GM19240 (cell line): ENCODE results near the gene TLE7.

Source experiments
- DNase-seq: peaks from one replicate; pipeline ENCODE4 v3.0.0; 2011; ENCODE audit warnings: low spot score; ENCODE audit not compliant: insufficient read length

Gene TLE7

DNA sequence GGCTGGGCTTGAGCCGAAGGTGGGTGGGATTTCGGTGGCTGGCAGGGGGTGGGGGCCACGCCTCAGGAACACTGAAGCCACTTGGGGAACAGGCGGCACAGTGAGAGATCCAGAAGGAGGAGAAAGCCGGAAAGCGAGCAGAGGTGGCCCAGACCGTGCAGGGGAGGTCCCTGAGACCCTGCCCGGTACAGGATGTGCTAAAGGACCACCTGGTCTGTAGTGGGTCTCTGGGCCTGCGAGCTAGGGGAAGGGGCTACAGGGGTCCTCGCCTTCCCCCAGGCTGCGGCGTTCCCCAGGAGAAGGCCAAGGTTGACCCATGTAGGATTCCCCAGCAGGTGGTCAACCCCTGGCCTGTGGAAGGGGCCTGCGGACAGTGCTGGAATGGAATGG, at the start of gene TLE7:
TSS of gene TLE7 (minus strand) at position 4 of the 390 bp plus-strand sequence. CDS start 8,730 bp downstream, outside the sequence.
- DNase-seq: no peak

DNA sequence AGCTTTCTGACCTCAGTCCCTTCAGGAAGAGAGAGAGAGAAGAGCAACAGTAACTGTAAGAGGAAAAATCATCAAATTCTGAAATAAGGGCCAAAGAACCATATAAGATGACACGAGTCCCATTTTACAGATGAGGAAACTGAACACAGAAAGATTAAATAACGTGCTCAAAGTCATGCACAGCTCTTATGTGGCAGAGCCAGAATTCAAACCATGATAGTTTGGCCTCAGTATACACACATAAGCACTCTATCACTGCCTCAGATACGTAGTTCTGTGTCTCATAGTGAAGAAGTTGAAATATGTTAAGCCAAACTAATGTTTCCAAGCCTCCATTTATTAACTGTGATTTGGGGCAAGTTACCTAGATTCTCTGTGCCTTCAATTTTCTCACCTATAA, 49.2 kb upstream of the TLE7 start:
- no peak for DNase-seq

DNA sequence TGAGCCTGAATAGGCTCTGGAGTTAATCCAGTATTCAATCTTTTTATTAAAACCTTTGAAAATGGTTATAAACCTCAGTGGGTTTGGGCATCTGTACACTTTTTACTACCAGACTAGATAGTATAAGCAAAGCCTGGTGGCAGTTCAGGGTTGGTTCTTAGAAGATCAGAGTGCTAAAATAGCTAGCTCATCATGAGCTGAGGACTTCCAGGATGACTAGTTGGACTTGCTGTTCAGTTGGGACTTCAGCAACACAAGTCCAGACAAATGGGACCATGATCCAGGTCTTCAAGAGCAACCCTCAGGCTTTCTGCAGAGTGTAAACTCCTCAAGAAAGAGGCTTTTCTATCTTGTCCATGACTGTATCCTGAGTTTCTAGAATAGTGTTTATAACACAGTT, 48.5 kb upstream of the TLE7 start:
- DNase-seq: no peak

DNA sequence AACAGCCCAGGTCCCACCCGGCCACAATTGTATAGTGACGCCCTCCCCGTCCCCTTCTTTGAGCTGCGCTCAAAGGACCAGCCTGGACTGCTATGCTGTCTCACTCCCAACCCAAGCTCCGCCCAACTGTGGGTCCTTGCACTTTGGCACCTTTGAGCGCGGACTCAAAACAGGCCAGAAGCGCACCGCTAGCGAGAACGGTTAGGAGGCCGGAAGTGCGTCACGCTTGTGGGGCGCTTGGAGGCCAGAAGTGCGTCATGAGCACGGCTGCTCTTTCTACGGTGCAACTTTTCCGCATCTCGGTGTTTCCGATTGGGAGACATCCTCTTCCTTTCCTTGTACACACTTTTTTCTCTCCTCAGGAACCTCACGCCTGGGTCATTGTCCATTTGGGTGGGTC, 47.3 kb upstream of the TLE7 start, which contains the start of gene ZNF19:
TSS of gene ZNF19 (minus strand) at position 203 of the 400 bp plus-strand sequence. CDS start 7,210 bp downstream, outside the sequence.
- no peak for DNase-seq

DNA sequence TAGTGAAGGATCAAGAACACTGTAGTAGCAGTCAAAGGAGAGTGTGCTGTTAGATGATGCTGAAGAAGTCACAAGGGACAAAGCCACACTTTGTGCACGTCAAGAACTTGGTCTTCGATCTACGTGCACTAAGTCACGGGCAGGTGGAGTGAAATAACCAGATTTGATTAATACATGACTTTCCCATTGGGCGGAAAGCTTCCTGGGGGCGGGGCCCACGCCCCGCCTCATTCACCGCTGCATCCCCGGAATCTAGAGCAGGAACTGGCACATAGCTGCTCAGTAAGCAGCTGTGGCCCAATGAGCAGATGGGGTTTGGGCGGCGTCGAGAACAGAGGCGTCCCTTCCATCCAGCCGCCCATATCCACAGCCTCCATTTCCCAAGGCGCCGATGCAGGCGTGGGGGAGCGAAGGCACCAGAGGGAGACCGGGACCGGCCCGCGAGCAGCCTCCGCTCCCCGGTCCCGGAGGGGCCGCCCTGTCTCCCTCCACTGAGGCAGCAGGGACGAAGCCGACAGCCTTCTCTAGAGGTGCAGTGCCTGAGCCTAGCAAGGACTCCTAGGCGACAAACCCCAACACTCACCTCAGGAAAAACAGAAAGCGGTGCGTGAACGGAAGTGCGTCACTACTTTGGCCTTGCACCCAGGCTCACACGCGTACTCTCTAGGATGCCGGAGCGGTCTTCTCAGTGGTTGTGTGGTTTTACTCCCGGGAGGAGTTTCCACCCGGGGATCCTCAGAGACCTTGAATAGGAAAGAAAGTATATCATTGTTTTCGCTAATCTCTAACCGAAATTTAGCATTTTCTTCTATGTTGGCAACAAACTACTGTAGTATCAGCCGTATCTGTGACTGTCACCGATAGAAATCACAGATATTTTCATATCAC, 42.4 kb upstream of the TLE7 start:
- peak; percentile 53 for DNase-seq

DNA sequence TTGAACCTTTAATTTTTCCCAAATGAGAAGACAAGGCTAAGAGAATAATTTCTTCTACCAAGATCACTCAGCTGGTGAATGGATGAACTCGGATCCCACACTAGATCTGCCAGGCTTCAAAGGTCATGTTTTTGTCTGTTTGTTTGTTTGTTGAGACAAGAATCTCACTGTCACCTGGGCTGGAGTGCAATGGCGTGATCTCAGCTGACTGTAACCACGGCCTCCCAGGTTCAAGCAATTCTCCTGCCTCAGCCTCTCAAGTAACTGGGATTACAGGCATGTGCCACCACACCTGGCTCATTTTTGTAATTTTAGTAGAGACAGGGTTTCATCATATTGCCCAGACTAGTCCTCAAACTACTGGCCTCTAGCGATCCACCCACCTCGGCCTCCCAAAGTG, 40.7 kb upstream of the TLE7 start:
- DNase-seq: no peak

DNA sequence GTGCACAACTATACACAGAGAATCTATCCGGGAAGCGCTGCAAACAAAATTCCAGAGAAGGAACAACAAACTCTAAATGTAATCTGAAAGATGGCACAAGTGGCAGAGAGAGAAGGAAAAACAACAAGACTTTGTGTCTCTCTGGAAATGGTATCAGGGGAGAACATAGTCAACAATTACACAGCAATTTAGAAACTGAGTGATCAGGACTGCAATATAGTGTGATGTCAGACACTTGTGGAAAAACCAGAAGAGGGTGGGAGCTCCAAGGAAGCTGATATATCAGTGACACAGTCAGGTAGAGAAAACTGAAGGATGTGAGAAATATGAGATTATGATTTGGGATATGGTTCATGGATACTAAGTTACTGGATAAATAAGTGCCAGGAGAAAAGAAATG, 39.1 kb upstream of the TLE7 start:
- no peak for DNase-seq

DNA sequence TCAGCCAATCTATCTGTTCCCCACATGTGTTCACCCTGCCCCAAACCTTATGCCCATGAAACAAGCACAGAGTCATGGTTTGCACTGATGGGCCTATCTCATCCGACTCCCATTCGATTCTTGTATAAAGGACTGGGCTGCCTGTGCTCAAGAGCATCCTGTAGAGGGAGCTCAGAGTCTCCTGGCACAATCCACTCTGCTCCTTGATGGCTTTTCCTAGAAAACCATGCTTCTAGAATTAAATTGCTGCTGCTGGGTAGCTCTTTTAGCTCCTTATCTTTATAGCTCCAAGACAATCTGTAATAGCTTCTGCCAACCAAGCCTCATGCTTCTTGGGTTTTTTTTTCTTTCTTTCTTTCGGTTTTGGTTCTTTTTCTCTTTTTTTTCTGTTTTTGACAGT, 37.6 kb upstream of the TLE7 start:
- no peak for DNase-seq

DNA sequence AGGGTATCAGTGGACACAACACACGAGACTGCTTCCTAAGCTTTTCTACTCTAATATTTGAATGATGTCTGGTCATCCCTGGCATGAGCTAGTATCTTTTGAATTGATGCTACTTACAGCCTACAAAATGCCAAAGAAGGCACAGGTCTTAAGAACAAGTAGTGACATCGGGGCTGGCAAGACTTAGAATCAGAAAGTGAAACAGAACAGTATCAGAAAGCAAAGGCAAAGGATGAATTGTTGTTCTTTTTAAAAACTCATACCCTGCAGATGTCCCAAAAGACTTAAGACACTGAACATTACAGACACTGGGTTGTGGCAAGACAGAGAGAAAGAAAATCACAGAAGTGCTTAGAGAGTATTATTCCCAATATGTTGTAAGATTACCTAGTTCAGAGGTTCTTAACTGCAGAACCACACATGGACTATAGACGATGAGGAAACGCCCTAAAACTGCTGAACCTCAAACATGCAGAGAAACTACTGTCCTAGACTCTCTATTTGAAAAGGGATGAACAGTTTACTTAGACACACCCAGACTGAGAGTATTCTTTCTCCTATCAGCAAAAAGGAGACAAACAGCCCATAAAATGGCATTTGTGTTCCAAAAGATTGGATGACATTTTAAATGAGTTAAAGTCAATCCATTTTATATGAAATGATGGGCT, 34.7 kb upstream of the TLE7 start:
- DNase-seq: no peak

DNA sequence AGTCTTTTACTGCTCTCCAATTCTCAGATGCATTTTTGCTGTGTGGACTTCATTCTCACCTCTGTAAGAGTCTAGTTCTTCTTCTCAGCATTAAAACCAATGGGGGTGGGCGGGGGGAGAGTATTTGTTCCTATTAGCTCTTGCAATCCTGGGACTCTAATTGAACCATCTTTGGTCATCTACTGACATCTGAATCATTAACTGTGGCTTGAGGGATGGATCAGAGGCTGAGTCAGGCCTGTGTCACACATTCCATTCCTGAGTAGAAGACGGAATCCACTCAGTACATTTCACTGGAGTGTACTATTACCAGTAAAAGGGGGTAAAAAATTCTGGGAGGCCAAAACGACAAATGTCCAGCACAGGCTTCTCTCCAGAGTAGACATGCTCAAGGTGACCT, 33.0 kb upstream of the TLE7 start:
- no peak for DNase-seq

DNA sequence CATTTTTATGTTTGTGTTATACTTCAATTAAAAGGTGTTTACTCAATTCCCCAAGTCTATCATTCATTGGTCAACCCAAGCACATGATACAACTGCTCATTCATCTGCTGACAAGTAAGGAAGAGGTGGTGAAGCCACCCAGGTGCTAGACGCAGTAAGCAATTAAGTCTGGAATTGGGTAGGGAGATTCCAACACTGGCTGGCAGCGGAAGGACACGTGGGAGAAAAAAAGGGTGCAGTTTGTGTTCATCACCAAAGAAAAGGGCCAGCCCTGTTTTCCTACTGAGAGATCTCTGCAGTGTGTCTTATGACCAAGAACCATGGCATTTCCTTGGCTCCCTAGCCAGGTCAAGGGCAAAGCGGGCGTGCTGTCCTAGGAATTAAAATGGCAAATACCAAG, 32.0 kb upstream of the TLE7 start:
- DNase-seq: no peak

DNA sequence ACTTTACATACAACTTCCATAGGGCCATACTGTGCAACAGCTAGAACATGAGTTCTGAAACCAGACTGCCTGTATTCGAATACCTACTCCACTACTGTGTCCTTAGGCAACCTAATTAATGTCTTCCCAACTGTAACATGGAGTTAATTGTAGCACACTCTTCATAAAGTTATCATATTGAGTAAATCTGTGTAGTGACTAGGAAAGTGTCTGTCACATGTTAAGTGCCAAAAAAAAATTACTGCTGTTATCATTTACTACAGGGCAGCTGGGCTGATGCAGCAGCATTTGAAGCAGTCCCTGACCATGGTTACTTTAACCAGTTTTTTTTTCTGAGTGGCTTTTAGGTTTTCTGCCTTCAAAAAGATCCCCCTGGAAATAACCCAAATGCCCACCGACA, 31.1 kb upstream of the TLE7 start:
- no peak for DNase-seq

DNA sequence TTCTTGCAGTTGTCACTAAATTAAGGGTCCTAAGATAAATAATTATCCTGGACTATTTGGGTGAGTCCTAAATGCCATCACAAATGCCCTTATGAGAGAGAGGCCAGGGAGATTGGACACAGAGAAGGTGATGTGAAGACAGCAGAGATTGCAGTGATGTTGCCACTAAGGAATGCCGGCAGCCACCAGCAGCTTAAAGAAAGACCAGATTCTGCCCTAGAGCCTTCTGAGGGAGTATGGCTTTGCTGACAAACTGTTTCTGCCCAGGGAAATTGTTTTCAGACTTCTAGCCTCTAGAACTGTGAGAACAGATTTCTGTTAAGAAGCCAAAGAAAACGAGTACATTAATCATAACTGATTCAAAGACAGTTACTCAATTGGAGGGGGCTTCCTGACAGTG, 30.2 kb upstream of the TLE7 start:
- no peak for DNase-seq

DNA sequence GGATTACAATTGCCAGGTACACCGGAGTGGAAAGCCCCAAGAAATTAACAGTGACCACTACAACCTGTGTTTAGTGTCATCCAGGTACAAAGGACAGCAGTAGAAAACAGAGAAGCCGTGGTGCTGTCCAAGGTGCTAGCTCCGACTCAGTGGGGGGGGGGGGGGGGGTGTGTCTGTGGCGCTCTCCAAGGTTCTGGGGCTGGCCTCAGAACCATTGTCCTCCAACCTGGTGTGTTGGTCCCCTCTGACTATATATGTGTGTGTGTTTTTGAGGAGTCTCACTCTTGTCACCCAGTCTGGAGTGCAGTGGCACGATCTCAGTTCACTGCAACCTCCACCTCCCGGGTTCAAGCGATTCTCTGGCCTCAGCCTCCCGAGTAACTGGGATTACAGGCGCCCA, 26.0 kb upstream of the TLE7 start:
- no peak for DNase-seq

DNA sequence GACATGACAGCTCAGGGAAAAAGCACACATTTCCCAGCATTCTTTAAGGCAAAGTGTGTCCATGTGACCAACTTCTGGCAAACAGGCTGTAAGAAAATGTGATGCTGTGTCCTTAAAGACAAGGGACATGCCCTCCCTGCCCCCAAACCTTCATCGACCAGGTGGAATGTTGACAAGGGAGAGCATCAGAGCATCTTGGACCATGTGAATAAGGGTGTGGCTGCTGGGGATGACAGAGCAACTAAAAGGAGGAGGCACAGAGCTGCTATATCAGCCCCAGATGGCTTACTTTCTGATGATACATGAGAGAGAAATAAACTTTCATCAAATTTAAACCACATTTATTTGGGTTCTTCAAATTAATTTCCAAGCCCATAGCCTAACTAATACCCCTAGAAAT, 22.4 kb upstream of the TLE7 start:
- no peak for DNase-seq

DNA sequence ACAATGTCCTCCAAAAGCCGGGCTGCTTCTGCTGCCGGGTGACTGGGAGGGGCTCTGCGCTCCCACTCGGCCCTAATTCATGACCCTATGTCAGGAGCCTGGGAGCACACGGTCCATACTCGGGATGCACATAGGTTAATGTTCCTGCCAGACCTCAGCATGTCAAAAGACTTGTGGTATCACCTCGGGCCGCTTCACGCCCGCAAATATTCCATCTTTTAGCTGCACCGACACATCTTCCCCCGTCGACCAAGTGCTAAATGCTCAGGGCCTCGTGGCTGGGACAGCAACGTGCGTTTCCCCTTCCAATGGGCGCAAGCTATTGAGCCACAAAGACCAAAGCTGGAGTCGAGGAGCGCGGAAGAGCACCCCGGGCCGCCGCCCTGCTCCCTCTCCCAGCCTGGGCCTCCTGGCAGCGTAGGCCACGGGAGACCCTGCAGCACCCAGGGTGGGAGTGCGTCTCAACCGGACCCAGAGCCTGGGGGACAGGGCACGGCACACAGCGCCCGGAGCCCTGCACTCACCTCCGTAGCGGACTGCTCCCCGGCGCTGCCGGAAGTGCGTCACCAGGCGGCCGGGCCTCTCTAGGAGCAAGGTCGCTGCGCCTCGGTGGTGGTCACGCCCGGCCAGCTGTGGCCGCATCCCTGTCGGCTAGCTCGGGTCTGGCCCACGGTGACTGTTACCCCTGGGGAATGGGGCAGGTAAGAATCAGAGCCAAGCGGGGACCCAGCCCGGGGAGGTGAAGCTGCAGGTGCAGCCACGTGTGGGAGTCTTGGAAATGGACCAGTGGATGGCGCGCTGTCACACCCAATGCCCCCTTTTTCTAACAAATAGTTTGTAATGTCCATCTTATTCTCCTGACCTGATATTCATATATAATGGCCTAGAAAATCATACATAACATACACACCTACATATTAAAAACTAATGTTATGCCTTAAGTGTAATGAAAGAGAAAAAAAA, 20.1 kb upstream of the TLE7 start, which contains the start of gene ZNF23:
TSS of gene ZNF23 (minus strand) at position 562 of the 963 bp plus-strand sequence. CDS start 5,451 bp downstream, outside the sequence.
- peak; percentile 97 for DNase-seq

DNA sequence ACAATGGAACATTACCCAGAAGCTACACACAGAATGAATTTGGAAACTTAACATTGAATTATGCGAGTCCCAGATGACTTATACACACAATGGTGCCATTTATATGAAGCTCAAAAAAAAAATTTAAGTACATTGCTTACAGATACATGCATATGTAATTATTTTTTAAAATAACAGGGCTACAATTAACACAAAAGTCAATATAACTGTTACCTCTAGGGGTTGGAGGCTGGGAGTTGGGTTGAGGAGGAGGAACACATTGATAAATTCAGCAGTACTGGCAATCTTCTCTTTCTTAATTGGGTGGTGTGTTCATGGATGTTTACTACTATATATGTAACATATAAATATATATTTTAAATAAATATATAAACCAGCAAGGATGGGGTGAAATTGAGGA, 19.1 kb upstream of the TLE7 start:
- no peak for DNase-seq

DNA sequence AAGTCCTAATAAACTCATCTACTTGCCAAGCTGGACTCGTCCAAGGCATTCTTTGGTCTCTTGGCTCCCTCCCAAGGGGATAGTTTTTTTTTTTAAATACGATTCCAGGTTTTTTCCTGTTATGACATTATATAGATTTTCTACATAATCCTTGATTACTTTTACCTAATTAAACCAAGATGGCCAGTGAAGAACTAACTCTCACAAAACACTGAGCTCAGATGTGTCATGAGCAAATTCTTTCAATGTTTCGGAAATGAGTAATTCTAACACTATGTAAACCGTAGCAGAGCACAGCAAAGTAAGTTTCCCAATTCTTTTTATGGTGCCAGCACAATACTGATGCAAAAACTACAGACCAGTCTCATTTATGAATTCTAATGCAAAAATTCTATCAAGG, 18.4 kb upstream of the TLE7 start:
- no peak for DNase-seq

DNA sequence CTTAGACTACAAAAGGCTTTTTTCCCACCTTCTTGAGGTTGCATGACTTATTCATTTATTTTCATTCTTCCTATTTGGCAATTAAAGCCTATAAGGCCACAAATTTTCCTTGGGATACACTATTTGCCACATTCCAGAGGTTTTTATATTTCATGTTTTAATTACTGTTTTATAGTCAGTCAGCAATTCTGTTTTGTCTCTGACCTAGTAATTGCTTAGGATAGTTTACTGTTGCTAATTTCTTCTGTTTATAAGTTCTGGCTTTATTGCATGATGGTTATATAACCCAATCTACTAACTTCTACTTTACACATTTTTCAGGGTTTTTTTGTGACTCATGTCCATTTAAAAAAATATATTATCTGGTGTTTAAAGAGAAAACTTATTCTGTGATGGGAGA, 17.7 kb upstream of the TLE7 start:
- no peak for DNase-seq

DNA sequence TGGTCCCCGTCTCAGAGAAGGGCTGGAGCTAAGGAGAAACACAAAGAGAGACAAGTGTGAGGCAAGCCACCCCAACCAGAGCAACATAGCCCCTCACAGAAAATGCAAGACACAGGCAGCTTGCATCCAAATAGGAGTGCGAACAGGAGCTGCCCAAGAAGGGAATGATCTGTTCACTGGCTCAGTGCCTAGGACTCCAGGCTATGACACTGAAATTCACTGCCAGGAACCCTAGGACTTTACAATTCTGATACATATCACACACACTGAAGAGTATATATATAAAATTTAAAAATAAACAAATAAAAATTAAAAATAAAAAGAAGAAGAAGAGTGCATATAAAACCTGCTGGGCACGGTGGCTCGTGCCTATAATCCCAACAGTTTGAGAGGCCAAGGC, 14.9 kb upstream of the TLE7 start:
- no peak for DNase-seq

DNA sequence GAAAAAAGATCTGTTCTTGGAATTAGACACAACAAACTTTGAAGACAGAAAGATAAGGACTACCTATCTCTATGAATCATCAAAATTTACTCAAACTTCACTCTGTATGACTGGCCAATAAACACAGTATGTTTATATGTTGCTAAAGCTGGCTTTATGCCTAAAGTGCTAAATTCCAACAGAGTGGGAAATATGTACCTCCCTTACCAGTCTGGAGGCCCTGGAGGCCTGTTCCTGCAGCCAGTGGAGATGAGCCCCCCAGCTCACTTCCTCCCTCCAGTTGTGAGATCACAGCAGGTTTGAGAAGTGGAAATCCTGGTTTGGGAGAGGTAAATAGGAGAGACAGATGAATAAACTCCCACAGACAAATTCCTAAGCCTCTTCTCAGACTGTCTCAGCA, 11.2 kb upstream of the TLE7 start:
- no peak for DNase-seq

DNA sequence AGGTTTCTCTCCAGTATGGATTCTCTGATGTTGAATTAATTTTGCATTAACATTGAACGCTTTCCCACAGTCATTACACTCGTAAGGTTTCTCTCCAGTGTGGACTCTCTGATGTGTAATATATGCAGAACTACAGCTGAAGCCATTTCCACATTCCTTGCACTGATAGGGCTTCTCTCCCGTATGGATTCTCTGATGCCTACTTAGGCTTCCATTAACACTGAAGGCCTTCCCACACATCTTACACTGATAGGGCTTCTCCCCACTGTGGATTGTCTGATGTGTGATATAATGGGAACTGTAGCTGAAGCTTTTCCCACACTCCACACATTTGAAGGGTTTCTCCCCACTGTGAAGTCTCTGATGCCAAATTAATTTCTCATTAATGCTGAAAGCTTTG, 7.2 kb upstream of the TLE7 start:
- no peak for DNase-seq
